Measurements from ENCODE around the gene AHSG.
"Not testable (repeated sequence)": the region's sequence is repeated elsewhere in the genome, so short reads cannot be mapped to it uniquely, and the experiment has no call there.

Gene AHSG

GRCh38 chr3:186612721-186613636, at the start of gene AHSG:
Gene AHSG (plus strand): TSS chr3:186613060. CDS start chr3:186613142, 82 bp downstream.
- no peak for DNase-seq

GRCh38 chr3:186564586-186564985, 48.3 kb upstream of the AHSG start:
- DNase-seq = no peak

GRCh38 chr3:186566772-186567071, 46.1 kb upstream of the AHSG start:
- DNase-seq = no peak

- peak; percentile 95 for DNase-seq
Observed at GRCh38 chr3:186567072-186567921, 45.6 kb upstream of the AHSG start, which contains the start of gene TBCCD1. Gene TBCCD1 (minus strand): TSS chr3:186567339. CDS start chr3:186564329, 3,010 bp downstream.

GRCh38 chr3:186569361-186569760, 43.5 kb upstream of the AHSG start:
- DNase-seq = not testable (repeated sequence)

- no peak for DNase-seq
Observed at GRCh38 chr3:186569779-186570095, 43.1 kb upstream of the AHSG start.

- peak; percentile 99 for DNase-seq
Observed at GRCh38 chr3:186570096-186570940, 42.5 kb upstream of the AHSG start, which contains the start of gene DNAJB11. Gene DNAJB11 (plus strand): TSS chr3:186570720. CDS start chr3:186570898, 178 bp downstream.

GRCh38 chr3:186570941-186571643, 41.8 kb upstream of the AHSG start:
- no peak for DNase-seq

GRCh38 chr3:186571644-186572013, 41.2 kb upstream of the AHSG start:
- DNase-seq = no peak

- no peak for DNase-seq
Observed at GRCh38 chr3:186577521-186577920, 35.3 kb upstream of the AHSG start.

GRCh38 chr3:186580785-186581184, 32.1 kb upstream of the AHSG start:
- DNase-seq = no peak

- DNase-seq = no peak
Observed at GRCh38 chr3:186582541-186582940, 30.3 kb upstream of the AHSG start.

- no peak for DNase-seq
Observed at GRCh38 chr3:186583831-186584230, 29.0 kb upstream of the AHSG start.

GRCh38 chr3:186586245-186586644, 26.6 kb upstream of the AHSG start:
- not testable (repeated sequence) for DNase-seq

- DNase-seq = no peak
Observed at GRCh38 chr3:186587183-186587582, 25.7 kb upstream of the AHSG start.

- DNase-seq = no peak
Observed at GRCh38 chr3:186588632-186589031, 24.2 kb upstream of the AHSG start.

GRCh38 chr3:186589121-186589520, 23.7 kb upstream of the AHSG start:
- DNase-seq = no peak

GRCh38 chr3:186589856-186590579, 22.8 kb upstream of the AHSG start:
- no peak for DNase-seq

GRCh38 chr3:186590580-186591295, 22.1 kb upstream of the AHSG start:
- DNase-seq = no peak

- DNase-seq = no peak
Observed at GRCh38 chr3:186592682-186593081, 20.2 kb upstream of the AHSG start.

- no peak for DNase-seq
Observed at GRCh38 chr3:186593862-186594261, 19.0 kb upstream of the AHSG start.
